ENCODE results near the gene CELSR1.

DNA sequence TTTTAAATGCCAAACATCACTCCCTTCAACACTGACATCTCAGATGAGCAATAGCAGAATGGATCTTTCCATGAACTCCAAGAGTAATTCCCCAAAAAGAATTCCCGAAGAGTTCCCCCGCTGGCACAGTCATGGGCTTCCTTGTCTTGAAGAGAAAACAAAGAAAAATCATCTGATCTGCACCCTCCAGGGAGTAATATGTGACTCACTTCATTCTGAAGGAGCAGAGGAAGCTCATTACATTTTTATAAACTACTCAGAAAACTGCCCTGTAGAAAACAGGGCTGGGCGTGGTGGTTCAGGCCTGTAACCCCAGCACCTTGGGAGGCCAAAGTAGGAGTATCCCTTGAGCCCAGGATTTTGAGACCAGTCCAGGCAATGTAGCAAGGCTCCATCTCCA, 35.7 kb downstream of the CELSR1 start:
- TF ChIP-seq, protein P1, sequence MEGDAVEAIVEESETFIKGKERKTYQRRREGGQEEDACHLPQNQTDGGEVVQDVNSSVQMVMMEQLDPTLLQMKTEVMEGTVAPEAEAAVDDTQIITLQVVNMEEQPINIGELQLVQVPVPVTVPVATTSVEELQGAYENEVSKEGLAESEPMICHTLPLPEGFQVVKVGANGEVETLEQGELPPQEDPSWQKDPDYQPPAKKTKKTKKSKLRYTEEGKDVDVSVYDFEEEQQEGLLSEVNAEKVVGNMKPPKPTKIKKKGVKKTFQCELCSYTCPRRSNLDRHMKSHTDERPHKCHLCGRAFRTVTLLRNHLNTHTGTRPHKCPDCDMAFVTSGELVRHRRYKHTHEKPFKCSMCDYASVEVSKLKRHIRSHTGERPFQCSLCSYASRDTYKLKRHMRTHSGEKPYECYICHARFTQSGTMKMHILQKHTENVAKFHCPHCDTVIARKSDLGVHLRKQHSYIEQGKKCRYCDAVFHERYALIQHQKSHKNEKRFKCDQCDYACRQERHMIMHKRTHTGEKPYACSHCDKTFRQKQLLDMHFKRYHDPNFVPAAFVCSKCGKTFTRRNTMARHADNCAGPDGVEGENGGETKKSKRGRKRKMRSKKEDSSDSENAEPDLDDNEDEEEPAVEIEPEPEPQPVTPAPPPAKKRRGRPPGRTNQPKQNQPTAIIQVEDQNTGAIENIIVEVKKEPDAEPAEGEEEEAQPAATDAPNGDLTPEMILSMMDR (conservative IDR thresholded peaks at IDR 0.05), result no peak
- no peak for TF ChIP-seq EZH2 (IDR thresholded peaks at IDR 0.05; ENCODE audit: low read depth)
